IMR-90 (cell line): Measurements from ENCODE around the gene SCCPDH. TPM values are rescaled to one million over a fixed set of nuclear protein-coding genes. Genes with fewer than 3 reads are reported as not detected.

ENCODE experiments used
- ATAC-seq: fragments of 200-7000 bp; cut with Tn5 transposase; 2 replicates; pipeline ENCODE4 v1.9.1; 2020; ENCODE audit warnings: low read depth, mild to moderate bottlenecking, moderate library complexity
- Bru-seq: library from RNA; stranded (reverse); fragments of 400-500 nt; gene quantifications from one replicate; lab custom pipeline; 2021; lab: Mats Ljungman, UMichigan
- BruChase-seq, 2 experiments: library from RNA; stranded (reverse); fragments of 400-500 nt; gene quantifications; one replicate each; lab custom pipeline; 2021; lab: Mats Ljungman, UMichigan
- BruUV-seq: library from RNA; stranded (reverse); fragments of 400-500 nt; replicated peaks from 2 replicates; lab custom pipeline; 2021; lab: Mats Ljungman, UMichigan
- CTCF ChIA-PET: fragments of 300-600 bp; formaldehyde crosslinking; extraction: SDS; loops from one replicate; lab custom pipeline; 2021; ENCODE audit warnings: antibody characterized with exemption; lab: Yijun Ruan, JAX
- POLR2A ChIA-PET: fragments of 300-600 bp; sonication (Branson Sonifier 250); formaldehyde crosslinking; loops from one replicate; lab custom pipeline; 2022; ENCODE audit warnings: antibody characterized with exemption; ENCODE audit not compliant: unreplicated experiment; lab: Charles Lee
- DNase-seq: peaks from one replicate; pipeline ENCODE4 v3.0.0; 2013
- H2AFZ ChIP-seq: replicated peaks from 2 replicates; pipeline ENCODE3; 2013; ENCODE audit warnings: low read length, mild to moderate bottlenecking; ENCODE audit not compliant: poor library complexity
- H2AK5ac ChIP-seq: 2 replicates; pipeline ENCODE4 v1.6.1; 2013; ENCODE audit warnings: low read depth, low read length, inconsistent platforms
- H2AK9ac ChIP-seq: replicated peaks from 2 replicates; pipeline ENCODE3; 2013; ENCODE audit warnings: mild to moderate bottlenecking, low read depth, low read length, moderate library complexity; ENCODE audit not compliant: poor library complexity
- H2BK120ac ChIP-seq: 2 replicates; pipeline ENCODE4 v1.6.1; 2013; ENCODE audit warnings: low read depth, low read length, inconsistent platforms
- H2BK15ac ChIP-seq: 3 replicates; pipeline ENCODE4 v1.6.1; 2013; ENCODE audit warnings: low read depth, low read length, inconsistent platforms
- H2BK20ac ChIP-seq: 2 replicates; pipeline ENCODE4 v1.6.1; 2013; ENCODE audit warnings: low read depth, mild to moderate bottlenecking, inconsistent platforms, low read length, moderate library complexity
- H2BK5ac ChIP-seq: 2 replicates; pipeline ENCODE4 v1.6.1; 2013; ENCODE audit warnings: mild to moderate bottlenecking, low read depth, low read length, inconsistent platforms; ENCODE audit not compliant: poor library complexity, severe bottlenecking
- H3K14ac ChIP-seq: replicated peaks from 2 replicates; pipeline ENCODE4 v1.6.1; 2013; ENCODE audit warnings: low read depth, low read length, inconsistent platforms
- H3K18ac ChIP-seq: 2 replicates; pipeline ENCODE4 v1.6.1; 2013; ENCODE audit warnings: low read depth, low read length, control low read depth
- H3K23ac ChIP-seq: 2 replicates; pipeline ENCODE4 v1.6.1; 2013; ENCODE audit warnings: low read depth, low read length, inconsistent platforms
- H3K27ac ChIP-seq: 2 replicates; pipeline ENCODE4 v1.5.1; 2013; ENCODE audit warnings: mild to moderate bottlenecking, control low read depth, low read length; ENCODE audit not compliant: insufficient read depth
- H3K27me3 ChIP-seq: 2 replicates; pipeline ENCODE4 v1.6.1; 2013; ENCODE audit warnings: low read length; ENCODE audit not compliant: control insufficient read depth, insufficient read depth
- H3K36me3 ChIP-seq: 2 replicates; pipeline ENCODE4 v1.6.1; 2013; ENCODE audit warnings: low read length, mixed read lengths; ENCODE audit not compliant: control insufficient read depth, insufficient read depth
- H3K4ac ChIP-seq: 2 replicates; pipeline ENCODE4 v1.6.1; 2013; ENCODE audit warnings: low read depth, low read length, inconsistent platforms
- H3K4me1 ChIP-seq: 2 replicates; pipeline ENCODE4 v1.6.1; 2013; ENCODE audit warnings: low read length, mixed read lengths; ENCODE audit not compliant: control insufficient read depth, insufficient read depth
- H3K4me2 ChIP-seq: 2 replicates; pipeline ENCODE4 v1.6.1; 2013; ENCODE audit warnings: low read depth, mild to moderate bottlenecking, control low read depth, low read length, moderate library complexity
- H3K4me3 ChIP-seq: 2 replicates; pipeline ENCODE4 v1.5.1; 2013; ENCODE audit warnings: low read depth, mild to moderate bottlenecking, control low read depth, low read length, moderate library complexity; ENCODE audit not compliant: insufficient read depth
- H3K56ac ChIP-seq: 2 replicates; pipeline ENCODE4 v1.6.1; 2013; ENCODE audit warnings: low read length, inconsistent platforms; ENCODE audit not compliant: insufficient read depth; ENCODE audit errors: extremely low read depth
- H3K79me1 ChIP-seq, 2 experiments: 2 replicates each; pipeline ENCODE4 v1.6.1; 2013; ENCODE audit warnings: low read length in 2 of 2, inconsistent platforms in 1 of 2, low read depth in 1 of 2
- H3K9ac ChIP-seq: 2 replicates; pipeline ENCODE4 v1.6.1; 2013; ENCODE audit warnings: low read depth, low read length, control low read depth
- H3K9me1 ChIP-seq: 2 replicates; pipeline ENCODE4 v1.6.1; 2013; ENCODE audit warnings: low read length, inconsistent platforms; ENCODE audit not compliant: insufficient read depth
- H3K9me3 ChIP-seq: 2 replicates; pipeline ENCODE4 v1.6.1; 2013; ENCODE audit warnings: low read length; ENCODE audit not compliant: control insufficient read depth, insufficient read depth
- H4K20me1 ChIP-seq: 2 replicates; pipeline ENCODE4 v1.6.1; 2013; ENCODE audit warnings: low read length, inconsistent platforms; ENCODE audit not compliant: insufficient read depth
- H4K5ac ChIP-seq: 2 replicates; pipeline ENCODE4 v1.6.1; 2013; ENCODE audit warnings: mild to moderate bottlenecking, low read depth, low read length, control low read depth
- H4K8ac ChIP-seq, 2 experiments: 2 replicates each; pipeline ENCODE4 v1.6.1; 2013; ENCODE audit warnings: low read depth in 2 of 2, low read length in 2 of 2, control low read depth in 1 of 2, inconsistent platforms in 1 of 2
- H4K91ac ChIP-seq: 2 replicates; pipeline ENCODE4 v1.6.1; 2013; ENCODE audit warnings: low read depth, low read length, inconsistent platforms; ENCODE audit not compliant: insufficient read depth
- BHLHE40 ChIP-seq: fragments of 150-350 bp; IDR thresholded peaks from 2 replicates; pipeline ENCODE4 v1.6.1; 2016; ENCODE audit warnings: mild to moderate bottlenecking, low read depth, low read length
- CEBPB ChIP-seq: IDR thresholded peaks from 2 replicates; pipeline ENCODE4 v1.6.1; 2012; ENCODE audit warnings: low read depth, low read length, improper control_type of control experiment
- MAFK ChIP-seq: IDR thresholded peaks from 2 replicates; pipeline ENCODE4 v1.6.1; 2012; ENCODE audit warnings: low read depth, low read length, improper control_type of control experiment
- MAZ ChIP-seq: IDR thresholded peaks from 2 replicates; pipeline ENCODE4 v1.6.1; 2012; ENCODE audit warnings: low read depth, mild to moderate bottlenecking, low read length, improper control_type of control experiment, moderate library complexity, borderline replicate concordance
- MXI1 ChIP-seq: IDR thresholded peaks from 2 replicates; pipeline ENCODE4 v1.6.1; 2012; ENCODE audit warnings: low read depth, mild to moderate bottlenecking, low read length, moderate library complexity, borderline replicate concordance
- POLR2A ChIP-seq: IDR thresholded peaks from 2 replicates; pipeline ENCODE4 v1.6.1; 2012; ENCODE audit warnings: mild to moderate bottlenecking, low read depth, low read length
- WGBS, 2 experiments: methylation state at CpG; one replicate each; pipeline versions ENCODE4 v1.1.5 to v1.1.7; 2013; ENCODE audit warnings: missing lambda C conversion rate in 2 of 2; ENCODE audit not compliant: insufficient read length in 1 of 2; ENCODE audit errors: extremely low coverage in 2 of 2; 5-methylcytosine and 5-hydroxymethylcytosine counted together
- dilution Hi-C: fragments of 300-500 bp; cut with HindIII; formaldehyde crosslinking; loops from one replicate; pipeline ENCODE4 v1.14.3; 2018; ENCODE audit warnings: low sequenced_read_pairs; ENCODE audit not compliant: unreplicated experiment
- in situ Hi-C: fragments of 300-500 bp; cut with MboI; formaldehyde crosslinking; loops from 3 replicates; pipeline ENCODE4 v1.14.3; 2019; ENCODE audit warnings: low sequenced_read_pairs, inconsistent platforms, mixed read lengths
- intact Hi-C: fragments of 100-400 bp; cut with micrococcal nuclease; formaldehyde crosslinking; loops from 2 replicates; pipeline ENCODE4 v1.10.0; 2022
- long read RNA-seq: library from polyadenylated mRNA; unstranded; transcript quantifications from one replicate; pipeline ENCODE4 v2.0.0, GENCODE V29; 2021; ENCODE audit not compliant: unreplicated experiment
- polyA plus RNA-seq, 3 experiments: library from polyadenylated mRNA; depleted of rRNA; stranded (reverse); fragments of >200 nt; gene quantifications; 2 replicates each; pipeline ENCODE4 v1.2.3, GENCODE V29; 2012; ENCODE audit warnings: low replicate concordance in 1 of 3
- total RNA-seq: library from RNA; depleted of rRNA; stranded (reverse); fragments of >200 nt; gene quantifications from 2 replicates; pipeline ENCODE4 v1.2.3, GENCODE V29; 2012; rRNA removed
- TF ChIP-seq, protein P1 (sequence below): fragments of 150-350 bp; IDR thresholded peaks from 2 replicates; pipeline ENCODE4 v1.6.1; 2017; ENCODE audit warnings: mild to moderate bottlenecking, antibody characterized with exemption, low read length, low read depth

The SCCPDH gene
- total RNA-seq, result 37.8 and 46.9 TPM in 2 replicates
- polyA plus RNA-seq (2012; rRNA removed), result 22.9 and 26.9 TPM in 2 replicates
- polyA plus RNA-seq (2012; cell fraction: cytosol; rRNA removed), result 11.5 and 12.8 TPM in 2 replicates
- polyA plus RNA-seq (2012; cell fraction: nucleus; rRNA removed; ENCODE audit: low replicate concordance), result 3.8 and 9.6 TPM in 2 replicates
- percentile 75 among the genes with signal in this experiment for Bru-seq, nascent RNA
- BruChase-seq, experiment 1, labeled RNA remaining after a 6-hour chase, result percentile 74 among the genes with signal in this experiment
- percentile 70 among the genes with signal in this experiment for BruChase-seq, experiment 2, labeled RNA remaining after a 2-hour chase
- long read RNA-seq, transcript SCCPDH-201 (12 exons, 2,503 nt), result major isoform, 92 of 102 reads
- long read RNA-seq, partial matches to known transcripts, result 5 of 102 reads
- long read RNA-seq, other reads (novel, unspliced or antisense), result 5 of 102 reads

DNA sequence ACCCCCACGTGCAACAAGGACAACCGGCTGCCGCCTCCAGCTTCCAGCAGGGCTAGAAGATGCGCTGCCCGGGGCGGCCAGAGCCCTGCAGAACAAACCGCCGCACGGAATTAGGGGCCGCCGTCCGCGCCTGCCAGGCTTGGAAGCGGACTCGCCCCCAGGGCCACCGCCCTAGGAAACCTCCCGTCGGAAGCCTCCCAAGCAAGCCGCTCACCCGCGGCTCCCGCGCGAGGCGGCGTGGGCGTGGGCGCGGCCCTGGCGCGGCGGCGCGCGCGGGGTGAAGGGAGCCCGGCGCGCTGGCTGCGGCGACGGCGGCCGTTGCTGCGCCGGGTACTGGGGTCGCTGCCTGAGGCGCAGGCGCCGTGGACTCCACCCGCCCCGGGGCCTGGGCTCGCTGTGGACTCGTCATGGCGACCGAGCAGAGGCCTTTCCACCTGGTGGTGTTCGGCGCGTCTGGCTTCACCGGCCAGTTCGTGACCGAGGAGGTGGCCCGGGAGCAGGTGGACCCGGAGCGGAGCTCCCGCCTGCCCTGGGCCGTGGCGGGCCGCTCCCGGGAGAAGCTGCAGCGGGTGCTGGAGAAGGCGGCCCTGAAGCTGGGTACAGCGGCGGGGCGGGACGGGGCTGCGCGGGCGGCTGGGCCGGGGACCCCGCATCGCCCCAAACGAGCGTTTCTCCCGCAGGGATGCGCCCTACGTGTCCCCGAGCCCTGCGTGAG lies at the start of gene SCCPDH:
Gene SCCPDH, plus strand, starts transcription at position 394 of the 715 bp plus-strand sequence. Its CDS starts 14 bp downstream, at position 408.
- intact Hi-C loops (no loop called here), dilution Hi-C loops (no loop called here), in situ Hi-C loops (no loop called here)
- Histone ChIP-seq H2AK5ac (peak within 1 kb of the TSS; percentile 32), H3K9me1 (no peaks in the 10 kb centered on the region), H3K27ac (peak within 1 kb of the TSS; percentile 85), H3K14ac (peak within 1 kb of the TSS; percentile 70), H2BK5ac (peak within 1 kb of the TSS; percentile 76), H3K56ac (peak within 1 kb of the TSS; percentile 77), H4K20me1 (no peaks in the 10 kb centered on the region), H3K4me1 (no peaks in the 10 kb centered on the region; the same call in 1 of the 2 replicates), H3K9ac (peak within 1 kb of the TSS; percentile 73), H3K36me3 (peaks cover 15% of the 10 kb centered on the region), H4K8ac (peak within 1 kb of the TSS; percentile 25 to 87), H3K27me3 (no peaks in the 10 kb centered on the region), H2BK120ac (peak within 1 kb of the TSS; percentile 55), H2BK20ac (no peak within 1 kb of the TSS), H3K23ac (peak within 1 kb of the TSS; percentile 60), H3K4me2 (peak within 1 kb of the TSS; percentile 96), H3K4me3 (peak within 1 kb of the TSS; percentile 84), H3K4ac (peak within 1 kb of the TSS; percentile 63), H4K91ac (peak within 1 kb of the TSS; percentile 75), H2AFZ (peak within 1 kb of the TSS; percentile 98), H3K9me3 (peaks cover 2% of the 10 kb centered on the region; the same call in 1 of the 2 replicates), H4K5ac (peak within 1 kb of the TSS; percentile 54), H2BK15ac (no peak within 1 kb of the TSS), H3K79me1 (peaks cover 23 to 37% of the 10 kb centered on the region in 2 experiments; a peak in 3 of 4 replicates), H2AK9ac (peak within 1 kb of the TSS; percentile 97), H3K18ac (peak within 1 kb of the TSS; percentile 18; the same call in 1 of the 2 replicates)
- CTCF ChIA-PET, result interaction anchor here (0.6 to 1.0 kb wide), 2 partner anchors 157 to 1732 kb away, joined by 3 to 4 read pairs; no protein-coding TSS in a partner anchor
- POLR2A ChIA-PET, result interaction anchor here (0.5 to 0.8 kb wide), 2 partner anchors 15 to 139 kb away, joined by 3 to 6 read pairs; no protein-coding TSS in a partner anchor
- DNase-seq (peak; percentile 65), ATAC-seq (peak; percentile 98)
- no peak for TF ChIP-seq CEBPB
- peak; percentile 17; the same call in 1 of the 2 replicates for TF ChIP-seq MAZ
- TF ChIP-seq MAFK, result no peak
- TF ChIP-seq POLR2A, result peak; percentile 59; the same call in 1 of the 2 replicates
- TF ChIP-seq MXI1, result peak; percentile 24; the same call in 1 of the 2 replicates
- TF ChIP-seq, protein P1, sequence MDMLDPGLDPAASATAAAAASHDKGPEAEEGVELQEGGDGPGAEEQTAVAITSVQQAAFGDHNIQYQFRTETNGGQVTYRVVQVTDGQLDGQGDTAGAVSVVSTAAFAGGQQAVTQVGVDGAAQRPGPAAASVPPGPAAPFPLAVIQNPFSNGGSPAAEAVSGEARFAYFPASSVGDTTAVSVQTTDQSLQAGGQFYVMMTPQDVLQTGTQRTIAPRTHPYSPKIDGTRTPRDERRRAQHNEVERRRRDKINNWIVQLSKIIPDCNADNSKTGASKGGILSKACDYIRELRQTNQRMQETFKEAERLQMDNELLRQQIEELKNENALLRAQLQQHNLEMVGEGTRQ, result no peak
- TF ChIP-seq BHLHE40, result peak; percentile 44; the same call in 1 of the 2 replicates
- BruUV-seq, result no TSS peak
- 0% methylated on average over 50 of the region's 89 CpGs; no CpG with 5 or more reads in 1 of the 2 experiments for WGBS, 2 experiments
